ENCODE measurements around the gene GALNT10. TPM values are rescaled to one million over a fixed set of nuclear protein-coding genes. Genes with fewer than 3 reads are reported as not detected.

GALNT10 gene
- polyA plus RNA-seq, 1 experiment: 203 TPM

- POLR2A ChIA-PET: interaction anchor here (0.6 kb wide), 1 partner anchor 509 kb away, joined by 3 read pairs; no protein-coding TSS in a partner anchor
- TF ChIP-seq CTCF (IDR thresholded peaks at IDR 0.05; ENCODE audit: insufficient read depth, low read depth, low read length): no peak
Observed at GRCh38 chr5:154320224-154321089, 129.9 kb downstream of the GALNT10 start.

DNA sequence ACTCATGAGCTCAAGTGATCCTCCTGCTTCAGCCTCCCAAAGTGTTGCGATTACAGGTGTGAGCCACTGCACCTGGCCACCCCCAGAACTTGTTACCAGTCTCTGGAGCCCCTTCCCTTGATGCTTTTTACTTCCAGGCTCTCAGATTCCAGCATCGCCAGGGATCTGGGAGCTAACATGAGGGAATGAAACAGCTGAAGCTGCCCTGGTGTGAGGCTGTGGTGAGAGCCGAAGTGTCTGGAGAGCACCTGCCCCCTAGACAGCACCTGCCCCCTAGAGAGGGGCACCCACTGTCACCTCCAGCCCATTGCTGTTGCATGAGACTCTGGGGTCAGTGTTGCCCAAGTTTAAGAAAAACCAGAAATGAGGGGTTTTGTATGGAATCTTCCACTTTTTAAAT, 131.0 kb downstream of the GALNT10 start:
- no peak overlapping the region for H3K4me3 ChIP-seq (ENCODE audit: low read depth, low read length)
- POLR2A ChIA-PET: no interaction called here

More at GRCh38 chr5:154320224-154321089, 129.9 kb downstream of the GALNT10 start:
- Histone ChIP-seq H3K27me3 (ENCODE audit: control insufficient read depth, insufficient read depth, low read length) (no peaks in the 10 kb centered on the region), H3K36me3 (ENCODE audit: control insufficient read depth, insufficient read depth, low read length) (peaks cover 13% of the 10 kb centered on the region), H3K4me3 (ENCODE audit: low read depth, low read length) (no peak overlapping the region)
- no peak for DNase-seq (ENCODE audit: low read depth)
- CTCF ChIA-PET: interaction anchor here (1.3 to 2.1 kb wide), 3 partner anchors 8 to 28 kb away, joined by 3 to 7 read pairs (median 3); no protein-coding TSS in a partner anchor

DNA sequence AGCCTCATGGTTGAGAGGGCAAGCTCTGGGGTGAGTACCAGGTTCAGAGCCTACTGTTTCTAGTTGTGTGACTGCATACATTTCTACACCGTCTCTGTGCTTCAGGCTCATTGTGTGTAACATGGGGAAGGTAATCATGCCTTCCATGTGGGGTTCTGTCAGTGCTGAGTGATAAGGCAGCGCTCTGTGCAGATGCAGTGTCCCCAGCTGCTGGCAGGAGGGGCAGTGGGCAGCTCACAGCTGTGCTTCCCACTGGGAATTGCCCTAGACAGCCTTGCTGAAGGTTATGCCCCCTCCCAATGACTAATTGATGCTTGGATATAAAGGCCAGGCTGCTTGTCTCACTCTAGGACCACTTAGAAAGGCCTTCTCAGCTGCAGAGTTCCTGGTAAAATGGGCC, 133.5 kb downstream of the GALNT10 start:
- no peak for DNase-seq (ENCODE audit: low read depth)
- no peak for TF ChIP-seq CTCF (IDR thresholded peaks at IDR 0.05; ENCODE audit: insufficient read depth, low read depth, low read length)
- no peak overlapping the region for H3K4me3 ChIP-seq (ENCODE audit: low read depth, low read length)
- no peaks in the 10 kb centered on the region for H3K27me3 ChIP-seq (ENCODE audit: control insufficient read depth, insufficient read depth, low read length)
- peaks cover 10% of the 10 kb centered on the region for H3K36me3 ChIP-seq (ENCODE audit: control insufficient read depth, insufficient read depth, low read length)
- ChIA-PET CTCF (interaction anchor here (1.2 kb wide), 1 partner anchor 135 kb away, joined by 3 read pairs; no protein-coding TSS in a partner anchor), POLR2A (no interaction called here)

More for the DNA sequence above, 131.0 kb downstream of the GALNT10 start:
- CTCF ChIA-PET: interaction anchor here (1.0 to 2.1 kb wide), 2 partner anchors 9 to 12 kb away, joined by 5 to 7 read pairs; no protein-coding TSS in a partner anchor
- DNase-seq (ENCODE audit: low read depth): no peak
- TF ChIP-seq CTCF (IDR thresholded peaks at IDR 0.05; ENCODE audit: insufficient read depth, low read depth, low read length): no peak
- peaks cover 10% of the 10 kb centered on the region for H3K36me3 ChIP-seq (ENCODE audit: control insufficient read depth, insufficient read depth, low read length)
- H3K27me3 ChIP-seq (ENCODE audit: control insufficient read depth, insufficient read depth, low read length): no peaks in the 10 kb centered on the region

DNA sequence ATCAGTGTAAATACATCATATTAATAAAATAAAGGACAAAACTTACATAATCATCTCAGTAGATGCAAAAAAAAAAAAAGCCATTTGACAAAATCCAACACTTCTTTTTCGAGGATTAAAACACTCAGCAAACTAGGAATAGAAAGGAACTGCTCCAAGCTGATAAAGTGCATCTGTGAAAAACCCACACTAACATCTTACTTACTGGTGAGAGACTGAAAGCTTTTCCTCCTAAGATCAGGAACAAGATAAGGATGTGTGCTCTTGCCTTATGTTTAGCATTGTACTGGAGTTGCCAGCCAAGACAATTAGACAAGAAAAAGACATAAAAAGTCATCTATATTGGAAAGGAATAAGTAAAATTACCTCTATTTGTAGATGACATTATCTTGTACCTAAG, 135.0 kb downstream of the GALNT10 start:
- ChIA-PET POLR2A (no interaction called here), CTCF (no interaction called here)
- H3K27me3 ChIP-seq (ENCODE audit: control insufficient read depth, insufficient read depth, low read length): no peaks in the 10 kb centered on the region
- TF ChIP-seq CTCF (IDR thresholded peaks at IDR 0.05; ENCODE audit: insufficient read depth, low read depth, low read length): no peak
- H3K36me3 ChIP-seq (ENCODE audit: control insufficient read depth, insufficient read depth, low read length): peaks cover 13% of the 10 kb centered on the region
- H3K4me3 ChIP-seq (ENCODE audit: low read depth, low read length): no peak overlapping the region
- DNase-seq (ENCODE audit: low read depth): no peak

- H3K27me3 ChIP-seq (ENCODE audit: control insufficient read depth, insufficient read depth, low read length): no peaks in the 10 kb centered on the region
- no peak for DNase-seq (ENCODE audit: low read depth)
- peaks cover 8% of the 10 kb centered on the region for H3K36me3 ChIP-seq (ENCODE audit: control insufficient read depth, insufficient read depth, low read length)
- POLR2A ChIA-PET: no interaction called here
- TF ChIP-seq CTCF (IDR thresholded peaks at IDR 0.05; ENCODE audit: insufficient read depth, low read depth, low read length): no peak
- H3K4me3 ChIP-seq (ENCODE audit: low read depth, low read length): no peak overlapping the region
- CTCF ChIA-PET: no interaction called here
Observed at GRCh38 chr5:154329062-154329461, 138.5 kb downstream of the GALNT10 start.
